Measurements from ENCODE around the gene NCAPG2.

DNA sequence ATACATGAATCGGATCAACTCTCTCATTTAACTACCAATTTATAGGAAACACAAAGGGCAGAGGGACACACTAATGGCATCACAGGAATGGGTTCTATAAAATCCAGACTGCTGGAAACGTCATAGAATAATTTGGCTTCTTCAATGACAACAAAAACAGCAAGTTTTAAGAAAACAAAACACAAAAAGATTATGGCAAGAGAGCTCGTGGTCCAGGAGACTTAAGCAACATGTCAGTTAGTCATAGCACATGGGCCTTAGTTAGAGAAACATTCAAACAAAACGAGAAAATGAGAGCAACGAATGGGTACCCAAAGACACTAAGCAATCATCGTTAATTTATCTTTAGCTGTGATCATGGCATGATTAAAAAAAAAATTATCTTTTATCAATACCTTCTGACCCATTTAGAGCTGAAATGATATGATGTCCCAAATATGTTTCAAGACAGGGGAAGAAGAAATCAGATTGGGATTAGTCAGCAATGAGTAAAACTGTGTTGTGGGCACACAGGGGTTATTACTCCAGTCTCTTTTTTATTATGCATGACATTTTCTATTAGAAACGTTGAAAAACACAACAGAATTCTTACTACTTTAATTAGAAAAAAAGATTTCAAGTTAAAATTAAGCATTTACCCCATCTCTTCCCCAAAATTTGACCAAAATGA, 28.3 kb downstream of the NCAPG2 start:
- TF ChIP-seq, protein P1, sequence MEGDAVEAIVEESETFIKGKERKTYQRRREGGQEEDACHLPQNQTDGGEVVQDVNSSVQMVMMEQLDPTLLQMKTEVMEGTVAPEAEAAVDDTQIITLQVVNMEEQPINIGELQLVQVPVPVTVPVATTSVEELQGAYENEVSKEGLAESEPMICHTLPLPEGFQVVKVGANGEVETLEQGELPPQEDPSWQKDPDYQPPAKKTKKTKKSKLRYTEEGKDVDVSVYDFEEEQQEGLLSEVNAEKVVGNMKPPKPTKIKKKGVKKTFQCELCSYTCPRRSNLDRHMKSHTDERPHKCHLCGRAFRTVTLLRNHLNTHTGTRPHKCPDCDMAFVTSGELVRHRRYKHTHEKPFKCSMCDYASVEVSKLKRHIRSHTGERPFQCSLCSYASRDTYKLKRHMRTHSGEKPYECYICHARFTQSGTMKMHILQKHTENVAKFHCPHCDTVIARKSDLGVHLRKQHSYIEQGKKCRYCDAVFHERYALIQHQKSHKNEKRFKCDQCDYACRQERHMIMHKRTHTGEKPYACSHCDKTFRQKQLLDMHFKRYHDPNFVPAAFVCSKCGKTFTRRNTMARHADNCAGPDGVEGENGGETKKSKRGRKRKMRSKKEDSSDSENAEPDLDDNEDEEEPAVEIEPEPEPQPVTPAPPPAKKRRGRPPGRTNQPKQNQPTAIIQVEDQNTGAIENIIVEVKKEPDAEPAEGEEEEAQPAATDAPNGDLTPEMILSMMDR (IDR thresholded peaks at IDR 0.05): no peak
- TF ChIP-seq POLR2A (IDR thresholded peaks at IDR 0.05): no peak
